ENCODE results near the gene CCDC85B.

The CCDC85B gene

GRCh38 chr11:65869643-65870306 is 20.7 kb upstream of the CCDC85B start:
- DNase-seq = no peak

- no peak for DNase-seq
These were observed 20.2 kb upstream of the CCDC85B start for GRCh38 chr11:65870307-65870658.

- DNase-seq = no peak
These were observed 19.5 kb upstream of the CCDC85B start for GRCh38 chr11:65870706-65871681.

GRCh38 chr11:65871811-65872548 is 18.5 kb upstream of the CCDC85B start:
- DNase-seq = no peak

- no peak for DNase-seq
These were observed 17.7 kb upstream of the CCDC85B start, which contains the start of gene EFEMP2 for GRCh38 chr11:65872586-65873317. EFEMP2 (minus strand) TSS chr11:65872800; CDS start chr11:65872354, 446 bp downstream.

GRCh38 chr11:65873318-65874156 is 16.9 kb upstream of the CCDC85B start:
- peak; percentile 100 for DNase-seq

GRCh38 chr11:65879617-65880016 is 10.9 kb upstream of the CCDC85B start, which contains the start of gene CTSW:
CTSW (plus strand) TSS chr11:65879837; CDS start chr11:65879855, 18 bp downstream.
- no peak for DNase-seq

- DNase-seq = no peak
These were observed 10.4 kb upstream of the CCDC85B start for GRCh38 chr11:65880027-65880426.

- DNase-seq = no peak
These were observed 9.5 kb upstream of the CCDC85B start for GRCh38 chr11:65880844-65881421.

- DNase-seq = no peak
These were observed 8.1 kb upstream of the CCDC85B start for GRCh38 chr11:65882120-65883057.

- DNase-seq = no peak
These were observed 7.3 kb upstream of the CCDC85B start for GRCh38 chr11:65883058-65883761.

- DNase-seq = no peak
These were observed 6.4 kb upstream of the CCDC85B start for GRCh38 chr11:65883786-65884715.

- peak; percentile 92 for DNase-seq
These were observed 5.8 kb upstream of the CCDC85B start for GRCh38 chr11:65884716-65885092.

GRCh38 chr11:65885231-65885630 is 5.2 kb upstream of the CCDC85B start:
- DNase-seq = no peak

GRCh38 chr11:65885808-65886536 is 4.5 kb upstream of the CCDC85B start:
- no peak for DNase-seq

- DNase-seq = no peak
These were observed 3.4 kb upstream of the CCDC85B start for GRCh38 chr11:65886826-65887722.

All from activated CD8-positive, alpha-beta memory T cell treated with anti-CD3 and anti-CD28 coated beads for 24 hours (primary cell).